Measurements from ENCODE around the gene CD180. TPM values are rescaled to one million over a fixed set of nuclear protein-coding genes. Genes with fewer than 3 reads are reported as not detected.

The CD180 gene
- total and polyA plus RNA-seq, 4 donors, result 0.59 to 2.6 (median 2.2) TPM

GRCh38 chr5:67147760-67148159 lies 48.8 kb downstream of the CD180 start:
- no peak overlapping the region for H3K9ac ChIP-seq (ENCODE audit: insufficient read depth in 1 of 2, low read length in 2 of 2)
- no peak for ATAC-seq (ENCODE audit: insufficient read depth, low FRiP score)
- H3K36me3 ChIP-seq (ENCODE audit: control insufficient read depth in 4 of 4, insufficient read depth in 4 of 4, low read length in 4 of 4), result peaks cover 33 to 61% (median 38%) of the 10 kb centered on the region in 4 donors
- no peak overlapping the region for H3K4me3 ChIP-seq
- H3K9me3 ChIP-seq (ENCODE audit: control insufficient read depth in 4 of 4, insufficient read depth in 3 of 4, low read length in 3 of 4), result peaks cover 0 to 2% (median 0%) of the 10 kb centered on the region in 4 donors
- 97 to 98% methylated on average over 3 of the region's 3 CpGs for WGBS, 2 donors
- H3K4me1 ChIP-seq (ENCODE audit: control insufficient read depth in 5 of 5, insufficient read depth in 5 of 5, low read length in 5 of 5), result peaks cover 0 to 16% (median 6%) of the 10 kb centered on the region in 5 donors
- no peaks in the 10 kb centered on the region for H3K27me3 ChIP-seq (ENCODE audit: control insufficient read depth in 3 of 3, insufficient read depth in 3 of 3, low read length in 2 of 3)
- no peak overlapping the region for H3K27ac ChIP-seq (ENCODE audit: low read depth in 1 of 2, low read length in 1 of 2)
- DNase-seq, result no peak
- TF ChIP-seq CTCF (IDR thresholded peaks at IDR 0.05; ENCODE audit: control extremely low read depth, extremely low read depth), result no peak

DNA sequence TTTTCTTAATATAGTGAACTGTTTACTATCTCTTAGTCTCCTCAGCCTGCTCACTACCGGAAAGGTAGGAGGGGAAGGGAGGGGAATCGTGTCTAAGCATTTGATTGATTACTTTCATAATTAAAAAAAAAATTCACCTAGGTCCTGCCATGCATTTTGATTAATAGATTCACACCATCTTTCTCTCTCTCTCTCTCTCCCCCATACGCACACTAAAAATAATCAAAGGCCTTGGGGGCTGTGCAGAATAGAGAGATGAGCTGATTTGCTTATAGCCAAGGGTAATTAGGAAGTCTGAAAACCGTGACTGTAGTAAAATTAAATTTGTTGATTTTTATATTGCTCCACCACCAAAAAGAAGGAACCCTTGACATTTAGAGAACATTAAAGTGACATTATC lies 49.6 kb downstream of the CD180 start:
- TF ChIP-seq CTCF (IDR thresholded peaks at IDR 0.05; ENCODE audit: control extremely low read depth, extremely low read depth), result no peak
- Histone ChIP-seq H3K27ac (ENCODE audit: low read depth in 1 of 2, low read length in 1 of 2) (no peak overlapping the region), H3K27me3 (ENCODE audit: control insufficient read depth in 3 of 3, insufficient read depth in 3 of 3, low read length in 2 of 3) (no peaks in the 10 kb centered on the region), H3K36me3 (ENCODE audit: control insufficient read depth in 4 of 4, insufficient read depth in 4 of 4, low read length in 4 of 4) (peaks cover 34 to 63% (median 43%) of the 10 kb centered on the region in 4 donors), H3K9me3 (ENCODE audit: control insufficient read depth in 4 of 4, insufficient read depth in 3 of 4, low read length in 3 of 4) (peaks cover 0 to 2% (median 0%) of the 10 kb centered on the region in 4 donors), H3K4me1 (ENCODE audit: control insufficient read depth in 5 of 5, insufficient read depth in 5 of 5, low read length in 5 of 5) (peaks cover 0 to 16% (median 6%) of the 10 kb centered on the region in 5 donors), H3K9ac (ENCODE audit: insufficient read depth in 1 of 2, low read length in 2 of 2) (no peak overlapping the region), H3K4me3 (no peak overlapping the region)
- DNase-seq, result no peak
- WGBS, 2 donors, result 87% methylated on average over 4 of the region's 4 CpGs
- ATAC-seq (ENCODE audit: insufficient read depth, low FRiP score), result no peak

DNA sequence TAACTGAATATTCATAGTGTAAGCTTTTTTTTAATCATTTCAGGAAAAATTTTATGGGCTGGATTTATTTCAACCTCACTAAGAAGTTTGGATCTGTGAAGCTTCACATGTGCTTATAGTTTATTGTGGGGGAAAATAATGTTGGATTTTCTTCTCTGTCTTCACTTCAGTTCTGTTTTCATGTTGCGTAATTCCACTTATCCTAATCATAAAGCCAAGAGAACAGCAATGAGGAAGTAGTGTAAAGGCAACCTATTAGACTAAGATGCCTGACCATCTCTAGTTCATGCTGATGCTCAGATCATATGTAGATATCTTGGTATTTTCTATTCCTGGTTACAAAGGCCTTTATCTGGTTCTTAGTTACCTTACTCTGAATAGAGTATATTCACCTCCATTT lies 50.0 kb downstream of the CD180 start:
- Histone ChIP-seq H3K9me3 (ENCODE audit: control insufficient read depth in 4 of 4, insufficient read depth in 3 of 4, low read length in 3 of 4) (peaks cover 0 to 2% (median 0%) of the 10 kb centered on the region in 4 donors), H3K27me3 (ENCODE audit: control insufficient read depth in 3 of 3, insufficient read depth in 3 of 3, low read length in 2 of 3) (no peaks in the 10 kb centered on the region), H3K4me3 (no peak overlapping the region), H3K27ac (ENCODE audit: low read depth in 1 of 2, low read length in 1 of 2) (no peak overlapping the region), H3K4me1 (ENCODE audit: control insufficient read depth in 5 of 5, insufficient read depth in 5 of 5, low read length in 5 of 5) (peaks cover 0 to 16% (median 6%) of the 10 kb centered on the region in 5 donors), H3K36me3 (ENCODE audit: control insufficient read depth in 4 of 4, insufficient read depth in 4 of 4, low read length in 4 of 4) (peaks cover 34 to 63% (median 43%) of the 10 kb centered on the region in 4 donors), H3K9ac (ENCODE audit: insufficient read depth in 1 of 2, low read length in 2 of 2) (no peak overlapping the region)
- ATAC-seq (ENCODE audit: insufficient read depth, low FRiP score), result peak; percentile 16
- 46 to 75% methylated on average over 1 of the region's 1 CpG for WGBS, 2 donors
- TF ChIP-seq CTCF (IDR thresholded peaks at IDR 0.05; ENCODE audit: control extremely low read depth, extremely low read depth), result no peak
- DNase-seq, result peak in 2 of 3 donors; percentile 35 to 58

DNA sequence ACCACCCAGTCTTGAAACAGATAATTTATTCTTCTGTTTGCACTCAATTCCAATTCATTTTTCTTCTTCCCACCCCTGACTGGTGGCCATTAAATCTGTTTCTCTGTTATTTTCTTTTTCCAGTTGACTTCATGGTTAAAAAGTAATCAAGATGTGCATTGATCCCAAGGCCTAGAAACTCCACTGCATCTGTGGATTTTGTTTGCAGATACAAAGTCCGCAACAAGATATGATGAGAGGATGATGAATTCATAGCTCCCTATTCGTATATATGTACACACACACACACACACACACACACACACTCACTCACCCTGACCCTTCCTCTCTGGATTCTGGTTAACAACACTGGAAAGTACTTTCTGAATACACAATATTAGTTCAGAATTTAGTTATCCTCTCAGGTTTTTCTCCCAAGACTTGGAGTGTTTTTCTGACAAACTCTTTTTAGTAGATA lies 52.4 kb downstream of the CD180 start:
- WGBS, 2 donors, result 92% methylated on average over 2 of the region's 2 CpGs
- H3K36me3 ChIP-seq (ENCODE audit: control insufficient read depth in 4 of 4, insufficient read depth in 4 of 4, low read length in 4 of 4), result peaks cover 25 to 50% (median 39%) of the 10 kb centered on the region in 4 donors

More for the DNA sequence above, 52.4 kb downstream of the CD180 start:
- ATAC-seq (ENCODE audit: insufficient read depth, low FRiP score) (no peak), DNase-seq (no peak)
- H3K27ac ChIP-seq (ENCODE audit: low read depth in 1 of 2, low read length in 1 of 2), result no peak overlapping the region
- H3K4me1 ChIP-seq (ENCODE audit: control insufficient read depth in 5 of 5, insufficient read depth in 5 of 5, low read length in 5 of 5), result peaks cover 0 to 12% (median 5%) of the 10 kb centered on the region in 5 donors
- no peak for TF ChIP-seq CTCF (IDR thresholded peaks at IDR 0.05; ENCODE audit: control extremely low read depth, extremely low read depth)
- no peaks in the 10 kb centered on the region for H3K9me3 ChIP-seq (ENCODE audit: control insufficient read depth in 4 of 4, insufficient read depth in 3 of 4, low read length in 3 of 4)
- no peak overlapping the region for H3K9ac ChIP-seq (ENCODE audit: insufficient read depth in 1 of 2, low read length in 2 of 2)
- H3K27me3 ChIP-seq (ENCODE audit: control insufficient read depth in 3 of 3, insufficient read depth in 3 of 3, low read length in 2 of 3), result no peaks in the 10 kb centered on the region
- no peak overlapping the region for H3K4me3 ChIP-seq

Measured in lung (tissue), 12 donors.